ENCODE measurements around the gene EXOC3. TPM values are rescaled to one million over a fixed set of nuclear protein-coding genes. Genes with fewer than 3 reads are reported as not detected.
"Not testable (repeated sequence)": the region's sequence is repeated elsewhere in the genome, so short reads cannot be mapped to it uniquely, and the experiment has no call there.

Gene EXOC3
- total RNA-seq, 1 experiment from 2014 or later: 34.7 TPM

DNA sequence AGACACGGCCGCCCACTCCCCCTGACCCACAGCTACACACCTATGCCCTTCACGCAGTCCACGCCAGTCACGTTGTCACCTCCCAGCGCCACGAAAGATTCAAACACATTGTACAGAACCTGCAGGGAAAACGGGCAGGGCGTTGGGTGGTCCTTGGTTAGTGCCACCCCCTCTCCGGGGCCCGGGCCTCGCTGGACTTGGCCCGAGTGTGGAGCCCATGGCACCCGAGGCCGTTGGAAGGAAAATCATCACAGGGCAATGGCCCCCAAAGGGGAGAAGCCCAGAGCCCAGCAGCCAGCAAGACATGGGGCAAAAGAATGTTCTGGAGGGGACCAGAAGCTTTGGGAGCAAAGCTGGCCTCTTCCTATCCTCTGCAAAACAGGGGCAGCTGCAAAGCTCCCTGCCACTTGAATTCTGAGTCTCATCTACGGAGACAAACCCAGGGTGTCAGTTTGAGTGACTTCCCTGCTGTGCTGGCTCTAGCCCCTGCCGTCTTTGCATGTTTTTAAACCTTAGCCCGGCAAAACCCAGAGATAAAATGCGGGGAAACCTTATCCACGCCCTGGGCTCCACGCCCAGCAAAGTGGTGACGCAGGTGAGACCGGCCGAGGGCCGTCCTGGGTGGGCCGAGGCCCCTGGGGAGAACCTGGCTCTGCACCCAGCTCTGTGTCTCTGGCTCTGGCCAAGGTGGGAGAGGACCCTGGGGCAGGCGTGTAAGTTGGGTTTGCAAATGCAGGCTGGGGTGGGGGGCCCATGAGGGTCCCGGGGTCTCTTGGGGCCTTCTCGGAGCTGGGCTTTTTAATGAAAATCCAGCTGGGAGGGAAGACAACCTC lies 42.4 kb downstream of the EXOC3 start:
- DNase-seq (ENCODE audit: low spot score): no peak

GRCh38 chr5:485946-486491 lies 43.0 kb downstream of the EXOC3 start:
- no peak for DNase-seq (ENCODE audit: low spot score)

- not testable (repeated sequence) for DNase-seq (ENCODE audit: low spot score)
Observed at GRCh38 chr5:486597-486996, 43.6 kb downstream of the EXOC3 start.

- no peak for DNase-seq (ENCODE audit: low spot score)
Observed at GRCh38 chr5:488241-488640, 45.3 kb downstream of the EXOC3 start.

GRCh38 chr5:488744-489688 lies 46.0 kb downstream of the EXOC3 start:
- no peak for DNase-seq (ENCODE audit: low spot score)

DNA sequence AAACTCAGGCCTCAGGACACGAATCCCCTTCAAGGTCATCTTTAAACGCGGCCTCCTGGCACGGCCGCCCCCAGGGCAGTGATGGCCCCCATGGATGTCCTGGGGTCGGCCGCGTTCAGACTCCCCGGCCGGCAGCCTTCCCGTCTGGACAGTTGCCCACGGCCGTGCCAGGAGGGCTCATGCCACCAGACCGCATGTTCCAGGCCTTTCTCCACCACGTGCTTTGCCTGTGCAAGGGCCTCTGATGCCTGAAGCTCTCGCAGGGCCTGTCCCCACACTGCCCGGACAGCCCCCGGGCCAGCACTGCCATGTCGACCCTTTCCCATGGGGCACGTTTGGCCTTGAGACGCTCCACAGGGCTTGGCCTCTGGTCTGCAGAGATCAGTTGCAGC lies 46.7 kb downstream of the EXOC3 start:
- no peak for DNase-seq (ENCODE audit: low spot score)

- DNase-seq (ENCODE audit: low spot score): no peak
Observed at GRCh38 chr5:490116-491106, 47.4 kb downstream of the EXOC3 start.

- DNase-seq (ENCODE audit: low spot score): no peak
Observed at GRCh38 chr5:491119-491855, 48.3 kb downstream of the EXOC3 start.

GRCh38 chr5:491856-492155 lies 48.8 kb downstream of the EXOC3 start:
- DNase-seq (ENCODE audit: low spot score): no peak

DNA sequence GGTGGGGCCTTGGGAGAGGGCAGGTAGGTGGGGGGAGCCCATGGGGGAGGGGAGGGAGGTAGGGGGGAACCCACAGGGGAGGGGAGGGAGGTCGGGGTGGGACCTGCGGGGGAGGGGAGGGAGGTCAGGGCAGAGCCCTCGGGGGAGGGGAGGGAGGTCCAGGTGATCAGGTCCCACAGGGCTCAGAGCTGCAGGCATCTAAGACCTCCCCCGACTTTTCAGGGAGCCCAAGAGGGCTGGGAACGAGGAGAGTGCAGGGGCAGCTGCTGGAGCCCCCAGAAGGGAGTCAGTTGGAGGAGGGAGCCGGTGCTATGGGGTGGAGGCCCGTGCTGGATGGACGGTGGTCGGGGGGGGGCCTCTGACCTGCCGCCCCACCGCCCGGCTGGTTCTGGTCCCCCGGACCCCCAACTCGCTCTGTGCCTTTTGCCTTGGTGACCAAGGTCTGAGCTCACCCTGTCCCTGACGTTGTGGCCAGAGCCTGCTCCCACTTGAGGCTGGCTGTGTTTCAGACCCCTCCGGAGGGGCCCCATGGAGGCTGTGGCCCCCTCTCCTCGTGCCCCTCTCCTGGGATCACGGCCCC lies 49.4 kb downstream of the EXOC3 start:
- no peak for DNase-seq (ENCODE audit: low spot score)

DNA sequence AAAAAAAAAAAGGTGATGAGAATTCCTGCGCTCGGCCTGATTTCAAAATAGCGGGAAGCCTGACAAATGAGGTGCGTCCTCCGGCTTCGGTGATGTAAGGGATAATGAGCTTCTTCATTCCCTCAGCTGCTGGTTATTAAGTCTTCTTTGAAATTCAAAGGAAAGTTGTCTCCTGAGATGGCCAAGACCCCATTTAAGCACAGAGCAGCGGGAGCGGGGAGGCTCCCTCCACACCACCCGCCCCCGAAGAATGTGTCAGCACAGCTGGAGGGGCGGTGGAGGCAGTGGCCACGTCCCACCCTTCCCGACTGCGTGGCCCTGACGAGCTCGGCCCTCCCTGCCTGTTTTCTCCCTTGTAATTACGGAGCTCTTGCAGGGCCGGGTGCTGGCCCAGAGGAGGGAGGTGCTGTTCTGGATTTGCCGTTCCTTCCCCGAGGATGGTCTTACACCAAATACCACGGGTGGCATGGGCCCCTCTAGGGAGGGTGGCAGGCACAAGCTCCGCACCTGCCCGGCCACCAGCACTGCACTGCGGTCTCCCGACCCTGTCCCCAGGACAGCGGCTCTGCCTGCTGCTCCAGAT lies 50.2 kb downstream of the EXOC3 start:
- no peak for DNase-seq (ENCODE audit: low spot score)

GRCh38 chr5:493758-494157 lies 50.8 kb downstream of the EXOC3 start:
- no peak for DNase-seq (ENCODE audit: low spot score)

DNA sequence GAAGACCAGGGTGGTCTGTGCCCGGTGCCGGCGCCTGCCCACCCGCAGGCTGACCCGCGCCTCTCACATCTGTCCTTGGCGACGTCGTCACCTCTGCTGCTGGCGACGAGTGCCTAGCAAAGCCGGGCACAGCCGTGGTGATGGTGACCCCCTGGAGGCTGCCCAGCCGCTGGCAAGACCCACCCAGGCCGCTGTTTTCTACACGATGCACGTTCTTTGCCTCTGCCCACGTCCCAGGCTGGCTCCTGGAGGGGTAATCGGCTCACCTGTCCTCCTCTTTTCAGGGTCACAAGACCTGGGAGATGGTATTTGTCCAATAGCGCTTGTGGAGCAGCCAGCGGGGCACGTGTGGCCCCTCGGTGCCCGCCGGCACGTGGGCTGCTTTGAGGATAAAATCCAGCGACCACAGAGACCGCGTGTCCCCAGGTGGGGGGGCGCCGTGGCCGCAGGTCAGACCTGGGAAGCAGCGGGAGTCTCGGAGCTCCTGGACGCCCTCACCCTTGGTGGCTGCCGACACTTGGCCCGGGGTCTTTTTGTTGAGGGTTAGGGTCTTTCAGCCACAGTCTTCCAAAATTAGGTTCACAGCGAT lies 51.8 kb downstream of the EXOC3 start:
- no peak for DNase-seq (ENCODE audit: low spot score)

GRCh38 chr5:496028-496427 lies 53.1 kb downstream of the EXOC3 start:
- no peak for DNase-seq (ENCODE audit: low spot score)

DNA sequence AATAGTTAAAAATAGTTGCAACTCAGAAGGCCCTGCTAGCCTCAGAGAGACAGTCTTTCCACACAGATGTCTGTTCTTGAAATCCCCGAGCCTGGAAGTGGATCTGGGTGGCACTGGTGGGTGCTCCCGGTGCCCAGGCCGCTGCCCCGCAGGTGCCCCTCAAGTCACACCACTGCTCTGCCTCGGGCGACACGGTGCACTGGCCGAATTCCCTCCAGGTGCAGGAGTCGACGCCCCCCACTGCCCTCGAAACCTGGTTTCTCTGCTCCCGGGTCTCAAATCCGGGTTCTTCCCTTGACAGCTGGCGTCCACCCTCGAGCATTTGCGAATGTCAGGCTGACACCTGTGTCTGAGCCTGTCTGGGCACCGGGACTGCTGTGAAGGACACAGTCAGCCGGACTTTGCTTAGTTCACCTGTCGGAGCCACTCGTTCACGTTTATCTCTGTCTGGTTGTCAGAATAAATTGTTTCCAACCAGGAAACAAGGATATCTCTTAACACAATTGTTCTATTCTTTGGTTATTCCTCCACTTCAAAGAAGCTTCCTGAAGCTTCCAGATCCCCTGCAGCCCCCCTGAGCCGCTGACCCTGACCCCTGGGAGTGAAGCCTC lies 54.2 kb downstream of the EXOC3 start:
- DNase-seq (ENCODE audit: low spot score): no peak

- peak; percentile 38 for DNase-seq (ENCODE audit: low spot score)
Observed at GRCh38 chr5:497871-498509, 55.0 kb downstream of the EXOC3 start.

DNA sequence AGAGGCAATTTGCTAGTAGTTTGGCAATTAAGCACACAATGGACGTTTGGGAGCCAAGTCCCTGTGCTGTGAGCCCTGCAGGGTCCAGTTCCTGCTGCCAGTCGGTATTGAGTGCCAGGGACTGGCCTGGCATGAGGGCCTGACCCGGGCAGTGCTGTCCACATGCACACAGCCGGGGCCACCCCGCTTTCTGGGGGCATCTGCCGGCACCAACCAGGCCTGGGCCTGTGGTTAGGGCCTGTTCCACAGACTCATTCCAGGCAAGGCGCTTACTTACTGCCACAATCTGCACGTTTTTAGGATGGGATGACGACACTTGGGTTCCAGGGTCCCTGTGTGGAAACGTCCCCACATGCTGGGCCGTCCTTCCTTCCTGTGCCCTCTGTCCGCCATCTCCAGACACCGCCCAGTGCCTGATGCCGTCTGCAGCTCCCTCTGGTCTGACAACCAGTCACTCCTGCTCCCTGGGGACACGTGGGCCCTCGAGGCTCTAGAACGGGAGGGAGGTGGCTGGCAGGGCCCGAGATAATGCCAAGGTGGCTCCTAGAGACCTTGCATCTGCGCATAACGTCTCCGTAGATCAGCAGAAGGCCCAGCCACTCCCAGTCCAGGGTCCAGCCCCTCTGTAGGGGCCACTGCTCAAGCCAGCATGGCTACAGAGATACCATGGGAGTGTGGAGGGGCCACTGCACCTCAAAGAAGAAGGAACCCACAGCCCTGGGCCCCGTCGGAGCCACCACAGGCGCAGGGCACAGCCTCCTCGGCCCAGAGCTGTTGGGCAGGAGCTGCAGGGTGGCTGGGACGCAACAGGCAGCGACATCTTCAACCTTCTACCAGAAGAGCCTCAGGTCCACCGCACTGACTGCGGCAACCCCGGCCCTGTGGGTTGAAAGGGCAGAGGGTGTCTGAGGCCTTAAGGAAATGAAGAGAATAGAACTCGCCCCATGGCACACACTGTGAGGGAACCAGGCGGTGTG lies 56.5 kb downstream of the EXOC3 start:
- DNase-seq (ENCODE audit: low spot score): no peak

Measured in A172 (cell line).